HL-60 (cell line): ENCODE measurements around the gene PKD1.

Source experiments
- CTCF ChIP-seq: IDR thresholded peaks from one replicate; pipeline ENCODE4 v1.5.1; 2011; ENCODE audit warnings: low read length, control low read depth, inconsistent platforms; ENCODE audit not compliant: insufficient read depth
- POLR2AphosphoS5 ChIP-seq: IDR thresholded peaks from 2 replicates; pipeline ENCODE4 v1.6.1; 2012; ENCODE audit warnings: low read depth

- no peak for TF ChIP-seq CTCF
- TF ChIP-seq POLR2AphosphoS5, result no peak
Observed at GRCh38 chr16:2157480-2158261, 22.0 kb upstream of the PKD1 start.
